HCT116 (cell line): ENCODE results near the gene PLD3. TPM values are rescaled to one million over a fixed set of nuclear protein-coding genes. Genes with fewer than 3 reads are reported as not detected.

Experiments used
- ATAC-seq: fragments of 200-7000 bp; cut with Tn5 transposase; 2 replicates; pipeline ENCODE4 v1.9.1; 2020; ENCODE audit warnings: mild to moderate bottlenecking, moderate library complexity
- BruUV-seq: library from RNA; stranded (reverse); fragments of 400-500 nt; replicated peaks from 2 replicates; lab custom pipeline; 2021; lab: Mats Ljungman, UMichigan
- CTCF ChIA-PET: fragments of 300-600 bp; sonication (Branson Sonifier 250); formaldehyde crosslinking; loops from one replicate; lab custom pipeline; 2021; ENCODE audit warnings: antibody characterized with exemption; lab: Charles Lee
- POLR2A ChIA-PET: fragments of 300-600, 350-600 bp; sonication (Branson Sonifier 250); formaldehyde crosslinking; loops from one replicate; lab custom pipeline; 2021; ENCODE audit warnings: antibody characterized with exemption; lab: Charles Lee
- RAD21 ChIA-PET, 2 experiments: fragments of 300-600 bp; sonication (Branson Sonifier 250); formaldehyde crosslinking; loops; one replicate each; lab custom pipeline; 2023; ENCODE audit warnings: low total read pairs in 2 of 2; ENCODE audit not compliant: uncharacterized antibody in 2 of 2, unreplicated experiment in 2 of 2, low non-redundant PET in 1 of 2; lab: Charles Lee
- DNase-seq: peaks from one replicate; pipeline ENCODE4 v3.0.0-alpha.2; 2010; ENCODE audit warnings: low read depth, low spot score
- H2AFZ ChIP-seq: fragments of 200-600 bp; shearing (Covaris generic), sonication (generic); 2 replicates; pipeline ENCODE4 v1.6.1; 2017; ENCODE audit warnings: low read depth, mixed run types, mixed read lengths, antibody characterized with exemption, low read length; ENCODE audit not compliant: poor library complexity, severe bottlenecking
- H3K27ac ChIP-seq: 2 replicates; pipeline ENCODE4 v1.5.1; 2012; ENCODE audit warnings: low read depth, low read length
- H3K27me3 ChIP-seq: fragments of 200-600 bp; sonication (generic); 2 replicates; pipeline ENCODE4 v1.6.1; 2016; ENCODE audit warnings: mixed run types, low read length, mixed read lengths; ENCODE audit not compliant: insufficient read depth
- H3K36me3 ChIP-seq, 2 experiments: fragments of 200-500 bp in 1 of 2; fragments of 200-600 bp in 1 of 2; sonication (Bioruptor generic) in 1 of 2; sonication (generic) in 1 of 2; 2 replicates each; pipeline versions ENCODE4 v1.5.1 to v1.6.1; 2014 to 2016; ENCODE audit warnings: low read length in 2 of 2, inconsistent platforms in 1 of 2, mixed read lengths in 1 of 2, mixed run types in 1 of 2; ENCODE audit not compliant: insufficient read depth in 2 of 2, control insufficient read depth in 1 of 2
- H3K4me1 ChIP-seq, 2 experiments: fragments of 200-600 bp in 1 of 2; sonication (generic) in 1 of 2; 2 replicates each; pipeline versions ENCODE4 v1.5.1 to v1.6.1; 2012 to 2017; ENCODE audit warnings: low read length in 2 of 2, inconsistent platforms in 1 of 2, mild to moderate bottlenecking in 1 of 2, mixed read lengths in 1 of 2, mixed run types in 1 of 2, moderate library complexity in 1 of 2; ENCODE audit not compliant: insufficient read depth in 2 of 2, control insufficient read depth in 1 of 2
- H3K4me2 ChIP-seq: fragments of 200-600 bp; sonication (generic); 2 replicates; pipeline ENCODE4 v1.6.1; 2017; ENCODE audit warnings: mixed run types, low read length, mixed read lengths
- H3K4me3 ChIP-seq, 2 experiments: fragments of 200-600 bp in 1 of 2; sonication (generic) in 1 of 2; replicated peaks in 1 of 2; 2 replicates each; pipeline ENCODE4 v1.5.1; 2011 to 2016; ENCODE audit warnings: low read length in 2 of 2, control low read depth in 1 of 2, low read depth in 1 of 2, mild to moderate bottlenecking in 1 of 2, mixed read lengths in 1 of 2, mixed run types in 1 of 2
- H3K79me2 ChIP-seq: fragments of 200-600 bp; sonication (generic); 2 replicates; pipeline ENCODE4 v1.6.1; 2017; ENCODE audit warnings: mild to moderate bottlenecking, mixed run types, low read length, moderate library complexity, mixed read lengths; ENCODE audit not compliant: insufficient read depth
- H3K9ac ChIP-seq: fragments of 200-600 bp; sonication (generic); 2 replicates; pipeline ENCODE4 v1.6.1; 2016; ENCODE audit warnings: low read length, mixed read lengths
- H3K9me2 ChIP-seq: fragments of 200-600 bp; sonication (generic), shearing (Covaris generic); 2 replicates; pipeline ENCODE4 v1.6.1; 2017; ENCODE audit warnings: mixed run types, mild to moderate bottlenecking, moderate library complexity; ENCODE audit not compliant: insufficient read depth
- H3K9me3 ChIP-seq, 2 experiments: fragments of 200-500 bp in 1 of 2; fragments of 200-600 bp in 1 of 2; sonication (Bioruptor generic) in 1 of 2; sonication (generic) in 1 of 2; 2 replicates each; pipeline ENCODE4 v1.6.1; 2014 to 2017; ENCODE audit warnings: low read length in 2 of 2, mixed read lengths in 2 of 2, inconsistent platforms in 1 of 2, low read depth in 1 of 2, mild to moderate bottlenecking in 1 of 2, mixed run types in 1 of 2, moderate library complexity in 1 of 2; ENCODE audit not compliant: control insufficient read depth in 1 of 2, insufficient read depth in 1 of 2
- H4K20me1 ChIP-seq: fragments of 200-600 bp; sonication (generic), shearing (Covaris generic); 2 replicates; pipeline ENCODE4 v1.6.1; 2017; ENCODE audit warnings: mixed run types, mild to moderate bottlenecking, moderate library complexity; ENCODE audit not compliant: insufficient read depth
- CBX3 ChIP-seq: IDR thresholded peaks from 2 replicates; pipeline ENCODE4 v1.6.1; 2012; ENCODE audit warnings: low read depth
- EGR1 ChIP-seq: IDR thresholded peaks from 2 replicates; pipeline ENCODE4 v1.6.1; 2012; ENCODE audit warnings: low read depth
- ELF1 ChIP-seq: IDR thresholded peaks from 2 replicates; pipeline ENCODE4 v1.6.1; 2012; ENCODE audit warnings: low read depth, borderline replicate concordance
- FOSL1 ChIP-seq: IDR thresholded peaks from 2 replicates; pipeline ENCODE4 v1.6.1; 2012; ENCODE audit warnings: low read depth
- JUND ChIP-seq: IDR thresholded peaks from 2 replicates; pipeline ENCODE4 v1.6.1; 2012
- POLR2A ChIP-seq: IDR thresholded peaks from 2 replicates; pipeline ENCODE4 v1.7.0; 2011; ENCODE audit warnings: borderline replicate concordance; ENCODE audit not compliant: insufficient read depth, insufficient read length; ENCODE audit errors: extremely low read depth
- POLR2AphosphoS5 ChIP-seq: IDR thresholded peaks from 2 replicates; pipeline ENCODE4 v1.6.1; 2011; ENCODE audit warnings: mild to moderate bottlenecking, low read depth, low read length, moderate library complexity
- RAD21 ChIP-seq: IDR thresholded peaks from 2 replicates; pipeline ENCODE4 v1.6.1; 2012; ENCODE audit warnings: low read depth, mild to moderate bottlenecking
- SIN3A ChIP-seq: IDR thresholded peaks from 2 replicates; pipeline ENCODE4 v1.6.1; 2012; ENCODE audit warnings: low read depth
- SP1 ChIP-seq: IDR thresholded peaks from 2 replicates; pipeline ENCODE4 v1.6.1; 2012; ENCODE audit warnings: low read depth
- SRF ChIP-seq: IDR thresholded peaks from 2 replicates; pipeline ENCODE4 v1.6.1; 2012; ENCODE audit warnings: low read depth
- TCF7L2 ChIP-seq: IDR thresholded peaks from 2 replicates; pipeline ENCODE4 v1.7.0; 2011; ENCODE audit warnings: borderline replicate concordance, inconsistent platforms; ENCODE audit not compliant: insufficient read depth, insufficient read length; ENCODE audit errors: extremely low read depth
- YY1 ChIP-seq: IDR thresholded peaks from 2 replicates; pipeline ENCODE4 v1.6.1; 2011; ENCODE audit warnings: low read length, low read depth, moderate library complexity, mild to moderate bottlenecking; ENCODE audit not compliant: insufficient replicate concordance; ENCODE audit errors: extremely low read depth
- ZNF274 ChIP-seq: fragments of 200-500 bp; sonication (Bioruptor generic); IDR thresholded peaks from 2 replicates; pipeline ENCODE4 v1.6.1; 2014; ENCODE audit warnings: mild to moderate bottlenecking, low read depth, low read length, inconsistent platforms
- intact Hi-C: fragments of 100-400 bp; cut with micrococcal nuclease; formaldehyde crosslinking; loops from 2 replicates; pipeline ENCODE4 v1.10.0; 2022
- total RNA-seq: library from RNA; stranded (reverse); gene quantifications from one replicate; pipeline ENCODE4 v1.2.1, GENCODE V29; 2021; ENCODE audit not compliant: unreplicated experiment
- TF ChIP-seq, protein P1 (sequence below): IDR thresholded peaks from 2 replicates; pipeline ENCODE4 v1.6.1; 2012
- TF ChIP-seq, protein P2 (sequence below): IDR thresholded peaks from 2 replicates; pipeline ENCODE4 v1.6.1; 2012; ENCODE audit warnings: low read depth

PLD3 gene
- total RNA-seq, 1 experiment from 2014 or later = 123 TPM

DNA sequence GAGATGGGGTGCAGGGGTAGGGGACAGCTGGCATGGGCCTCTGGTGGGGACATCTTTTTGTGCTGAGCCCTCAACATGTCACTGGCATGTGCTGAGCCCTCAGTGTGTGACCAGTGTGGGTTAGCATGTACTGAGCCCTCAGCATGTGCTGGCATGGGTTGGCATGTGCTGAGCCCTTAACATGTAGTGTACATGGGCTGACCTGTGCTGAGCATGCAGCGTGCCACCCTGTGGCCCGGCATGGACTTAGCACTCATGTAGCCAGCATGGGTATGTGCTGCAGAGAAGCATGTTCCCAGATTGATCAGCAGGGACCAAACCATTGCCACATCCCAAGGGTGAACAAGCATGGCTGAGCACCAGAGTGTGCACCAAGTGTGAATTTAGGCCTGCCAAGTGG lies 30.0 kb downstream of the PLD3 start:
- no peak overlapping the region for H3K9ac ChIP-seq
- ChIA-PET POLR2A (no interaction called here), RAD21 (no interaction called here), CTCF (interaction anchor here (1.3 kb wide), 1 partner anchor 238 kb away, joined by 3 read pairs; no protein-coding TSS in a partner anchor)
- ATAC-seq (no peak), DNase-seq (no peak)
- intact Hi-C loops = no loop called here
- no peaks in the 10 kb centered on the region; a peak in 1 of 4 replicates for H3K36me3 ChIP-seq
- no peak overlapping the region for H3K4me3 ChIP-seq
- H3K9me3 ChIP-seq = no peaks in the 10 kb centered on the region
- no peak overlapping the region for H3K4me2 ChIP-seq
- no peak for TF ChIP-seq POLR2A
- TF ChIP-seq TCF7L2 = no peak
- TF ChIP-seq, protein P1, sequence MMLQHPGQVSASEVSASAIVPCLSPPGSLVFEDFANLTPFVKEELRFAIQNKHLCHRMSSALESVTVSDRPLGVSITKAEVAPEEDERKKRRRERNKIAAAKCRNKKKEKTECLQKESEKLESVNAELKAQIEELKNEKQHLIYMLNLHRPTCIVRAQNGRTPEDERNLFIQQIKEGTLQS = no peak
- TF ChIP-seq CBX3 = no peak
- no peak for TF ChIP-seq FOSL1
- TF ChIP-seq POLR2AphosphoS5 = no peak
- TF ChIP-seq EGR1 = no peak
- TF ChIP-seq YY1 = no peak
- no peak for TF ChIP-seq SRF
- TF ChIP-seq SIN3A = no peak
- TF ChIP-seq ELF1 = no peak
- no peak for TF ChIP-seq JUND
- TF ChIP-seq ZNF274 = no peak
- no peak for TF ChIP-seq RAD21
- TF ChIP-seq, protein P2, sequence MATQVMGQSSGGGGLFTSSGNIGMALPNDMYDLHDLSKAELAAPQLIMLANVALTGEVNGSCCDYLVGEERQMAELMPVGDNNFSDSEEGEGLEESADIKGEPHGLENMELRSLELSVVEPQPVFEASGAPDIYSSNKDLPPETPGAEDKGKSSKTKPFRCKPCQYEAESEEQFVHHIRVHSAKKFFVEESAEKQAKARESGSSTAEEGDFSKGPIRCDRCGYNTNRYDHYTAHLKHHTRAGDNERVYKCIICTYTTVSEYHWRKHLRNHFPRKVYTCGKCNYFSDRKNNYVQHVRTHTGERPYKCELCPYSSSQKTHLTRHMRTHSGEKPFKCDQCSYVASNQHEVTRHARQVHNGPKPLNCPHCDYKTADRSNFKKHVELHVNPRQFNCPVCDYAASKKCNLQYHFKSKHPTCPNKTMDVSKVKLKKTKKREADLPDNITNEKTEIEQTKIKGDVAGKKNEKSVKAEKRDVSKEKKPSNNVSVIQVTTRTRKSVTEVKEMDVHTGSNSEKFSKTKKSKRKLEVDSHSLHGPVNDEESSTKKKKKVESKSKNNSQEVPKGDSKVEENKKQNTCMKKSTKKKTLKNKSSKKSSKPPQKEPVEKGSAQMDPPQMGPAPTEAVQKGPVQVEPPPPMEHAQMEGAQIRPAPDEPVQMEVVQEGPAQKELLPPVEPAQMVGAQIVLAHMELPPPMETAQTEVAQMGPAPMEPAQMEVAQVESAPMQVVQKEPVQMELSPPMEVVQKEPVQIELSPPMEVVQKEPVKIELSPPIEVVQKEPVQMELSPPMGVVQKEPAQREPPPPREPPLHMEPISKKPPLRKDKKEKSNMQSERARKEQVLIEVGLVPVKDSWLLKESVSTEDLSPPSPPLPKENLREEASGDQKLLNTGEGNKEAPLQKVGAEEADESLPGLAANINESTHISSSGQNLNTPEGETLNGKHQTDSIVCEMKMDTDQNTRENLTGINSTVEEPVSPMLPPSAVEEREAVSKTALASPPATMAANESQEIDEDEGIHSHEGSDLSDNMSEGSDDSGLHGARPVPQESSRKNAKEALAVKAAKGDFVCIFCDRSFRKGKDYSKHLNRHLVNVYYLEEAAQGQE = no peak
- TF ChIP-seq SP1 = no peak
- H3K27ac ChIP-seq = no peak overlapping the region
- no TSS peak for BruUV-seq
- H4K20me1 ChIP-seq = no peaks in the 10 kb centered on the region
- no peaks in the 10 kb centered on the region for H3K4me1 ChIP-seq
- H3K9me2 ChIP-seq = no peaks in the 10 kb centered on the region
- H3K79me2 ChIP-seq = no peaks in the 10 kb centered on the region
- H3K27me3 ChIP-seq = no peaks in the 10 kb centered on the region
- no peak overlapping the region for H2AFZ ChIP-seq
